GM18507 (cell line): ENCODE measurements around the gene SH3BP5.
A peak's percentile ranks its signal among the peaks of the same experiment; 100 is the strongest.

Experiments
- DNase-seq: peaks from one replicate; pipeline ENCODE4 v3.0.0; 2011; ENCODE audit warnings: low read depth; ENCODE audit not compliant: insufficient read length; ENCODE audit errors: extremely low spot score
- FAIRE-seq: peaks from 2 replicates; lab custom pipeline; 2011; peaks lifted over from hg19 to GRCh38; lab: Jason Lieb, UNC

The SH3BP5 gene

GRCh38 chr3:15265655-15266509, 66.5 kb downstream of the SH3BP5 start:
- DNase-seq, result no peak
- no peak for FAIRE-seq

- no peak for FAIRE-seq
- DNase-seq, result no peak
These were observed 67.9 kb downstream of the SH3BP5 start for GRCh38 chr3:15264486-15264885.

DNA sequence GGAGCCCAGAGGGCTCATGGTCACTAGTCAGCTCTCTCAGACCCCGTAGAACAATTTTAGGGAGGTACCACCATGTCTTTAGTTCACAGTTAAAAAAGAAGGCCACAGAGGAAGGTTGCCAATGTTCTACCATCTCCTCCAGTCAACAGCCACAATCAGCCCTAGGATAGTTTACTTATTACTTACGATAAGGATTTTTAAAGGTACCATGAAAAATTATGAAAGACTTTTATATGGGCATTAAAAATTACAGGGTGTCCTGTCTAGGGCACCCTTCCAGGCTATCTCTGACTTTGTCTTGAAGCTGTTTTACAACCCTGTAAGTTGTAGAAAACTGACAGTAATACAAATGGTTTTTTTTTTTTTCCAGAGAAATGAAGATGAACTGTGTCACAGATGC, 68.5 kb downstream of the SH3BP5 start:
- FAIRE-seq (no peak), DNase-seq (no peak)

- DNase-seq (no peak), FAIRE-seq (no peak)
These were observed 69.3 kb downstream of the SH3BP5 start for GRCh38 chr3:15263120-15263519.

DNA sequence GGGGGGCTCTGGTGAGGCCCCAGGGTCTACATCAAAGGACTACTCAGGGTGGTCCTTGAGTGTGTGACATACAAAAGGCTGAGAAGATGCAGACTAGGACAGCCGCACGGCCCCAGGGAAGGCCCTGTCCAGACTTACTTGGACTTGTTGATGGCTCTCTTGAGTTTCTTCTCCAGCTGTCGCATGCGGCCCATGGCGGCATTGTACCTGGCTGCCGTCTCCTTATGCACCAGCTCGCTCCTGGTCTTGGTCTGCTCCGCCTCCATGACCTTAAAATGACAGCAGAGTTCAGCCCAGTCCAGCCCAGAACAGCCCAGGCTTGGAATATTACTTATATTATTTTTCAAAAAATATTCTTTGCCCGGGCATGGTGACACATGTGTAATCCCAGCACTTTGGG, 70.4 kb downstream of the SH3BP5 start:
- DNase-seq (no peak), FAIRE-seq (no peak)

DNA sequence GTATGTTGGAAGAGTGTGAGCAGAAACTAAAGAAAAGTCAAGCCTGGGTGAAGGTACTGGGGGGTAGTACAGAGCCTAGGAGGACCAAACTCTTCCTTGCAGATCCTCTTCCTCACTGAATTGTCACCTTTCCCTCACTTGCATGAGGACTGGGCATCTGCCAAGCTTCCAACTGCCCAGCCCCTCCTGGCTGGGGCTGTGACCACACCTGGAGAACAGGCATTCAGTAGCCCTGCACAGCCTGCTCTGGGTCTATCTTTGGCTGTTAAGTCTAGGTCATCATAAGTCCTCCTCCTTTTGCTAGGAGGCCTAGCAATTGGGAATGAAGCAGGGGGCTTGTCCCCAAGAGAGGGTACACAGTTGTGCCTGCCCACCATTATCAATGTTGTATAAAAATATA, 71.1 kb downstream of the SH3BP5 start:
- DNase-seq, result no peak
- FAIRE-seq, result no peak

DNA sequence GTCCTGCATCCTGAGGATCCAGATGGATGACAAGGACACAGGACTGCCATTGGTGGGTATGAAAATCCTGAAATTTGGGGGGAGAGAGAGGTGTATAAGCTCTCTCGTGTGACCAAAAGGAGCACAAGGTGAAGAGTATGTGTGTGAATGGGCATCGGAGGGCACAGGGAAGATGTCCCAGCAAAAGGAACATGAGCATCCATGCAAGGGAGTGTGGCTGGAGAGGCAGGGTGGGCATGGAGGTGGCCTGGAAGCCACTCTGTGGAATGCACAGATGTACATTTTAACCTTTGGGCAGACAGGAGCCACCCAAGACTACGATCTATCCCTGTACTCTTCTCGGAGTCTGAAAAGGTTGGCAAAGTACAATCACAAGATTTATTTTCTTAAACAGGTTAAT, 71.9 kb downstream of the SH3BP5 start:
- FAIRE-seq, result no peak
- no peak for DNase-seq

- DNase-seq (no peak), FAIRE-seq (no peak)
These were observed 73.7 kb downstream of the SH3BP5 start for GRCh38 chr3:15258720-15259119.

DNA sequence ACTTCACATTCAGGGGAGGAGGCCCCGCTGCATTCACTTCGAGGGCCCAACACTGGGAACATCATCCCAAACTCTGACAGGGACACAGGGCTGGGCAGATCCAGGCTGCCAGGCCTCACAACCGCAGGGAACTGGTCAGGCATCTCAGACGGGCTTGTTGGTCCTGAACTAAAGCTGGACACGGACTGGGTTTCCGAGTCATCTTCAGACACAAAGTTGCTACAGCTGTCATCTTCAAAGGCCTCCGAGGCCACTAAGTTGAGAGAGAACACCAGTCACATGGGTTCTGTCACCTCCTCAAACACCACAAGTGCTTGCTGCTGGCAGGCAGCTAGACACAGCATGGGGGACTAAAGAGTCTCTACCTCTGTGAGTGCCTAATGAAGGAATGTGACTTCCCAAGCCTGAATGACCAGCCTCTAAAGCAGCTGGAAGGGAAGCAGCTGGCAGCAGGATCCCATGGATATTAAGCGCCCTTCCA, 75.5 kb downstream of the SH3BP5 start:
- DNase-seq (no peak), FAIRE-seq (no peak)

GRCh38 chr3:15255215-15255614, 77.2 kb downstream of the SH3BP5 start:
- DNase-seq (no peak), FAIRE-seq (no peak)

- FAIRE-seq, result no peak
- DNase-seq, result no peak
These were observed 79.2 kb downstream of the SH3BP5 start for GRCh38 chr3:15253023-15253697.

- DNase-seq, result no peak
- FAIRE-seq, result no peak
These were observed 86.2 kb downstream of the SH3BP5 start for GRCh38 chr3:15246186-15246585.

GRCh38 chr3:15243822-15244482, 88.4 kb downstream of the SH3BP5 start:
- no peak for DNase-seq

DNA sequence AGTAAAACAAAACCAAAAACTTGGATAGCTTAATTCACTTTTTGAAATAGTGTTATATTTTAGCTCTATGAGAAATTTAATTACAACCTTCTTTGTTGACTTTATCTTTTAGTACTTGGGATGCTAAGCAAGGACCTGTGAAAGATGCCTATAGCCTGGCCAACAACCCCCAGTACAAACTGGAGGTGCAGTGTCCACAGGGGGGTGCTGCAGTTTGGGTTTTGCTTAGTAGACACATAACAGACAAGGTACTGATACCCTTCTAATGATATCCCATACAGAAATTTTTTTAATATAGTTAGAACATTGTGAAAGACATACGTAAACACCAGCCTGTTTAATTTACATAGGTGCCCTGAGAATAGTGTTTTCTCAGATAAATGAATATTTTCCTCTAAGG, 91.0 kb downstream of the SH3BP5 start:
- no peak for DNase-seq

More at GRCh38 chr3:15243822-15244482, 88.4 kb downstream of the SH3BP5 start:
- no peak for FAIRE-seq

DNA sequence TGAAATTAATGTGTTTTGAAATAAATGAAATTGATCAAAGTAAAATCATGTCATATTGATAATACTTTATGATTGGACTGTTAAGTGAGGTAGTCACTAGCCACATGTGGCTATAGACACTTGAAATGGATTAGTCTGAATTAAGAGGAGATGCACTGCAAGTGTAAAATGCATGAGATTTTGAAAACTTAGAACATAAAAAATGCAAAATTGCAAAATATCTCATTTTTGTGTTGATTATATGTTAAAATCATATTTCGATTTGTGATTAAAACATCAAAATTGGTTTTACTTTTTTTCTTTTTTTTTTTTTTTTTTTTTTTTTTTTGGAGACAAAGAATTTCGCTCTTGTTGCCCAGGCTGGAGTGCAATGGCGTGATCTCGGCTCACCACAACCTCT, 103.1 kb downstream of the SH3BP5 start:
- FAIRE-seq, result no peak

More for the DNA sequence above, 91.0 kb downstream of the SH3BP5 start:
- peak; percentile 18 for FAIRE-seq

GRCh38 chr3:15228147-15228546, 104.2 kb downstream of the SH3BP5 start:
- no peak for DNase-seq
- no peak for FAIRE-seq

More for the DNA sequence above, 103.1 kb downstream of the SH3BP5 start:
- no peak for DNase-seq

GRCh38 chr3:15223685-15224572, 108.5 kb downstream of the SH3BP5 start:
- no peak for FAIRE-seq
- no peak for DNase-seq

DNA sequence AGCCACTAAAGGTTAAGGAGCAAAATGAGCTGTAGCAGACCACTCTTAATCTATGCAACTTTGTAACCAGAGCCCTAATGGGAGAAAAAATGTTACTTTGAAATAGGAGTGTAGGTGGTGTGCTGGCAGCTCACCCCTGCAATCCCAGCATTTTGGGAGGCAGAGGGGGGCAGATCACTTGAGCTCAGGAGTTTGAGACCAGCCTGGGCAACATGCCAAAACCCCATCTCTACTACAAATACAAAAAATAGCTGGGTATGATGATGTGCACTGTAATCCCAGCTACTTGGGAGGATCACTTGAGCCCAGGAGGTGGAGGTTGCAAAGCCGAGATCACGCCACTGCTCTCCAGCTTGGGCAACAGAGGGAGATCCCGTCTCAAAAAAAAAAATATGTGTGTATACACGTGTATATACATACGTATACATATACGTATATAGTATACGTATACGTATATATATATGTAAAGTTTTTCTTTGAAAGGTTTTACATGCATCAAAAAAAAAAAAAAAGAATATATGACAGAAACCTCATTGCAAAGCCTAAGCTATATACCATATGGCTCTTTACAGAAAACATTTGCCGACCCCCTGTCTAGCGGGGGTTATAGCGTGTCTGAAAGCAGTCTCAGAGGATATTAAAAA, 110.7 kb downstream of the SH3BP5 start:
- DNase-seq, result no peak
- no peak for FAIRE-seq

DNA sequence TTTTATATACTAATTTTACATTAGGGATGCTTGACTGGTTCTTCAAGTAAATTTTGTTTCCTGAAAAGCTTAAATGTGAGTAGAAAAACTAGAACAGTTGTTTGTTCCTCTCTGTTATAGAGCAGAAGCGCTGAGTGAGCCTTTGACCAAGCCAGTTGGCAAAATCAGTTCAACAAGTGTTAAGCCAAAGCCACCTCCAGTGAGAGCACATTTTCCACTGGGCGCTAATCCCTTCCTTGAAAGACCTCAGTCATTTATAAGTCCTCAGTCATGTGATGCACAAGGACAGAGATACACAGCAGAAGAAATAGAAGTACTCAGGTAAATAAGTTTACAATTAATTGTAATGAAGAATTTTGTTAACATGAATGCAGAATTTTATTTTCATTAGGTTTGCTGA, 111.7 kb downstream of the SH3BP5 start:
- DNase-seq (no peak), FAIRE-seq (no peak)
